Measurements from ENCODE around the gene CDK5.

DNA sequence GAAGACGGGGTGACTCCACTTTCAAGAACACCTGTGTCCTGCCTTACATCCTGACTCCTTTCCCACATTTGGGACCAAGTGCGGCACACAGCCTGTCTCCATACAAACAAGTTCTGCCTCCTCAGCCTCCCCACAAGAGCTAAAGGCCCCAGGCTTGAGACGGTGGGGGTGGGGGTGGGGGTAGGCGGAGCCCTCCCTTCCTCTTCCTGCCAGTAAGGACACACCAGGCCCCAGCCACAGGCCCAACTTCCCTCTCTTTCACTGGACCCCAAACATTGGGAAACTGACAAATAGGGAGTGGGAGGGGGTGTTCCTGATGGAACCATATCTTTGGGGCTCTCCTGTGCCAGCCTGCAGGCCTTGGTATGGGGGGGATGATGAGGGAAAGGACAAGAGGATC, 4.6 kb downstream of the CDK5 start:
- TF ChIP-seq POLR2A (IDR thresholded peaks at IDR 0.05) = no peak
- TF ChIP-seq, protein P1, sequence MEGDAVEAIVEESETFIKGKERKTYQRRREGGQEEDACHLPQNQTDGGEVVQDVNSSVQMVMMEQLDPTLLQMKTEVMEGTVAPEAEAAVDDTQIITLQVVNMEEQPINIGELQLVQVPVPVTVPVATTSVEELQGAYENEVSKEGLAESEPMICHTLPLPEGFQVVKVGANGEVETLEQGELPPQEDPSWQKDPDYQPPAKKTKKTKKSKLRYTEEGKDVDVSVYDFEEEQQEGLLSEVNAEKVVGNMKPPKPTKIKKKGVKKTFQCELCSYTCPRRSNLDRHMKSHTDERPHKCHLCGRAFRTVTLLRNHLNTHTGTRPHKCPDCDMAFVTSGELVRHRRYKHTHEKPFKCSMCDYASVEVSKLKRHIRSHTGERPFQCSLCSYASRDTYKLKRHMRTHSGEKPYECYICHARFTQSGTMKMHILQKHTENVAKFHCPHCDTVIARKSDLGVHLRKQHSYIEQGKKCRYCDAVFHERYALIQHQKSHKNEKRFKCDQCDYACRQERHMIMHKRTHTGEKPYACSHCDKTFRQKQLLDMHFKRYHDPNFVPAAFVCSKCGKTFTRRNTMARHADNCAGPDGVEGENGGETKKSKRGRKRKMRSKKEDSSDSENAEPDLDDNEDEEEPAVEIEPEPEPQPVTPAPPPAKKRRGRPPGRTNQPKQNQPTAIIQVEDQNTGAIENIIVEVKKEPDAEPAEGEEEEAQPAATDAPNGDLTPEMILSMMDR (IDR thresholded peaks at IDR 0.05) = no peak
- TF ChIP-seq POLR2AphosphoS5 (IDR thresholded peaks at IDR 0.05) = no peak

Measured in prostate gland (tissue), 2 donors.